ENCODE data around the gene NHLH2.

DNA sequence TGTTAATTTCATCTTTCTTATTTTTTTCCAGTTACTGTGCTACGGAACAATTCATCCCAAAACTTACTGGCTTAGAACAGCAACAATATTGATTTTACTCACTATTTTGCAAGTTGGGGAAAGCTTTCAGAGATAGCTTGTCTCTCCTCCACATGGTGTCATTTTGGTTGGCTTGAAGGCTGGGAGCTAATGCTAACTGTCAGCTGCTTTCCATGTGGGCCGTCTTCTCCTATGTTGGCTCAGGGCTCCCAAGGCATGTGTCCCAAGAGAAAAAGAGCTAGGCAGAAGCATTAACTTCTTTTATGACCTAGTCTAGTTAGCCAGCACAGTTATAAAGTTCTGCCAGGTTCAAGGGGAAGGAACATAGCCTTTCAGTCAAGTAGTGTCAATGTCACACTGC lies 38.5 kb downstream of the NHLH2 start:
- TF ChIP-seq ZNF274 (IDR thresholded peaks at IDR 0.05; ENCODE audit: low read depth, low read length) (no peak), EZH2 (IDR thresholded peaks at IDR 0.05) (no peak), POLR2A (IDR thresholded peaks at IDR 0.05; ENCODE audit: borderline replicate concordance, extremely low read depth, insufficient read depth, insufficient read length) (no peak), RAD21 (IDR thresholded peaks at IDR 0.05; ENCODE audit: low read depth) (no peak)
- TF ChIP-seq, protein P1, sequence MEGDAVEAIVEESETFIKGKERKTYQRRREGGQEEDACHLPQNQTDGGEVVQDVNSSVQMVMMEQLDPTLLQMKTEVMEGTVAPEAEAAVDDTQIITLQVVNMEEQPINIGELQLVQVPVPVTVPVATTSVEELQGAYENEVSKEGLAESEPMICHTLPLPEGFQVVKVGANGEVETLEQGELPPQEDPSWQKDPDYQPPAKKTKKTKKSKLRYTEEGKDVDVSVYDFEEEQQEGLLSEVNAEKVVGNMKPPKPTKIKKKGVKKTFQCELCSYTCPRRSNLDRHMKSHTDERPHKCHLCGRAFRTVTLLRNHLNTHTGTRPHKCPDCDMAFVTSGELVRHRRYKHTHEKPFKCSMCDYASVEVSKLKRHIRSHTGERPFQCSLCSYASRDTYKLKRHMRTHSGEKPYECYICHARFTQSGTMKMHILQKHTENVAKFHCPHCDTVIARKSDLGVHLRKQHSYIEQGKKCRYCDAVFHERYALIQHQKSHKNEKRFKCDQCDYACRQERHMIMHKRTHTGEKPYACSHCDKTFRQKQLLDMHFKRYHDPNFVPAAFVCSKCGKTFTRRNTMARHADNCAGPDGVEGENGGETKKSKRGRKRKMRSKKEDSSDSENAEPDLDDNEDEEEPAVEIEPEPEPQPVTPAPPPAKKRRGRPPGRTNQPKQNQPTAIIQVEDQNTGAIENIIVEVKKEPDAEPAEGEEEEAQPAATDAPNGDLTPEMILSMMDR (IDR thresholded peaks at IDR 0.05 in 2 of 3, conservative IDR thresholded peaks at IDR 0.05 in 1 of 3; ENCODE audit: borderline replicate concordance in 1 of 3, insufficient read depth in 1 of 3, low read depth in 2 of 3, low read length in 2 of 3), result no peak

All from HCT116 (cell line).